Measurements from ENCODE around the gene SLC17A3. TPM values are rescaled to one million over a fixed set of nuclear protein-coding genes. Genes with fewer than 3 reads are reported as not detected.

Gene SLC17A3
- total and polyA plus RNA-seq, 2 donors (not counting 3 experiments of a cell fraction or from before 2014, with no cell fraction given): not detected

- intact Hi-C loops (cut with micrococcal nuclease): no loop called here
These were observed 9.5 kb upstream of the SLC17A3 start for GRCh38 chr6:25883536-25883935.

More at GRCh38 chr6:25883536-25883935, 9.5 kb upstream of the SLC17A3 start:
- no peak overlapping the region for H3K4me3 ChIP-seq (replicated peaks in 1 of 3; ENCODE audit: insufficient read depth in 1 of 3, low read depth in 1 of 3, low read length in 3 of 3)
- H3K9me1 ChIP-seq (replicated peaks; ENCODE audit: control insufficient read depth, extremely low read depth, insufficient read depth, low read length): no peaks in the 10 kb centered on the region
- no peaks in the 10 kb centered on the region for H3K79me2 ChIP-seq (ENCODE audit: control insufficient read depth, insufficient read depth, low read length)
- TF ChIP-seq CTCF (IDR thresholded peaks at IDR 0.05; ENCODE audit: extremely low read depth in 1 of 2, insufficient read depth in 1 of 2, low read depth in 1 of 2, low read length in 2 of 2): no peak
- no peak for TF ChIP-seq MAX (IDR thresholded peaks at IDR 0.05; ENCODE audit: insufficient read depth, insufficient read length)
- no peak for TF ChIP-seq JUN (IDR thresholded peaks at IDR 0.05; ENCODE audit: borderline replicate concordance, insufficient read depth, insufficient read length, low read depth)
- TF ChIP-seq EZH2 (IDR thresholded peaks at IDR 0.05; ENCODE audit: borderline replicate concordance, low read depth, low read length, severe bottlenecking): no peak
- no peak for TF ChIP-seq FOS (IDR thresholded peaks at IDR 0.05; ENCODE audit: borderline replicate concordance, insufficient read depth, low read length)
- TF ChIP-seq GATA2 (IDR thresholded peaks at IDR 0.05; ENCODE audit: insufficient read depth, insufficient read length, low read depth, low read length): no peak
- TF ChIP-seq MYC (IDR thresholded peaks at IDR 0.05; ENCODE audit: low read depth, low read length): no peak
- TF ChIP-seq POLR2A (IDR thresholded peaks at IDR 0.05; ENCODE audit: low read depth, low read length): no peak
- TF ChIP-seq POLR2AphosphoS5 (IDR thresholded peaks at IDR 0.05; ENCODE audit: insufficient read depth, low read depth, low read length): no peak
- H4K20me1 ChIP-seq (replicated peaks; ENCODE audit: control insufficient read depth, extremely low read depth, insufficient read depth, low read length): no peaks in the 10 kb centered on the region
- no peak overlapping the region for H2AFZ ChIP-seq (ENCODE audit: low read depth, low read length)
- H3K27ac ChIP-seq (ENCODE audit: insufficient read depth, low read depth, low read length): no peak overlapping the region
- ChIA-PET POLR2A (no interaction called here), CTCF (interaction anchor here (2.4 kb wide), 1 partner anchor 95 kb away, joined by 5 read pairs; no protein-coding TSS in a partner anchor)
- H3K27me3 ChIP-seq (ENCODE audit: control insufficient read depth in 2 of 2, insufficient read depth in 2 of 2, low read length in 2 of 2): no peaks in the 10 kb centered on the region
- no peak overlapping the region for H3K9ac ChIP-seq (replicated peaks; ENCODE audit: extremely low read depth, insufficient read depth, low read length)
- H3K4me2 ChIP-seq (ENCODE audit: insufficient read depth, low read length): no peak overlapping the region
- FAIRE-seq (no peak), DNase-seq (ENCODE audit: low read depth, low spot score) (no peak)
- H3K4me1 ChIP-seq (ENCODE audit: control insufficient read depth, extremely low read depth, insufficient read depth, low read length): no peaks in the 10 kb centered on the region
- no TSS peak for BruUV-seq (replicated peaks)
- H3K9me3 ChIP-seq (replicated peaks; ENCODE audit: control insufficient read depth, insufficient read depth, low read length): no peaks in the 10 kb centered on the region
- no peaks in the 10 kb centered on the region for H3K36me3 ChIP-seq (ENCODE audit: control insufficient read depth in 2 of 2, extremely low read depth in 1 of 2, insufficient read depth in 2 of 2, low read length in 2 of 2)
- dilution Hi-C loops (cut with MboI; ENCODE audit: extremely low pct_ligation_motif_present, low sequenced_read_pairs): no loop called here
